K562 (cell line): ENCODE measurements around the gene OR5D13. TPM values are rescaled to one million over a fixed set of nuclear protein-coding genes. Genes with fewer than 3 reads are reported as not detected.

Experiments
- ATAC-seq: fragments of 200-7000 bp; cut with Tn5 transposase; 3 replicates; pipeline ENCODE4 v1.9.1; 2020; ENCODE audit warnings: moderate library complexity
- BruUV-seq: library from RNA; stranded (reverse); fragments of 400-500 nt; replicated peaks from 2 replicates; lab custom pipeline; 2021; lab: Mats Ljungman, UMichigan
- CTCF ChIA-PET: fragments of 300-600 bp; formaldehyde crosslinking; extraction: SDS; loops from one replicate; lab custom pipeline; 2021; ENCODE audit warnings: low intra/inter-chr PET ratio; lab: Yijun Ruan, JAX
- POLR2A ChIA-PET: fragments of 300-600, 350-650 bp; sonication (Branson Sonifier 250); formaldehyde crosslinking; extraction: SDS; loops from one replicate; lab custom pipeline; 2021; ENCODE audit warnings: antibody characterized with exemption, inconsistent platforms; lab: Yijun Ruan, JAX
- DNase-seq, 4 experiments: peaks; one replicate each; pipeline versions ENCODE4 v3.0.0 to v3.0.0-alpha.2; 2011 to 2018; ENCODE audit warnings: low spot score in 3 of 4, mixed read lengths in 3 of 4; ENCODE audit errors: extremely low read depth in 1 of 4
- FAIRE-seq: peaks from 2 replicates; lab custom pipeline; 2011; peaks lifted over from hg19 to GRCh38; lab: Jason Lieb, UNC
- H2AFZ ChIP-seq: 2 replicates; pipeline ENCODE4 v1.6.0; 2011; ENCODE audit warnings: low read depth, low read length, control low read depth, inconsistent platforms
- H3K27ac ChIP-seq: fragments of 200-600 bp; 3 replicates; pipeline ENCODE4 v1.8.0; 2011; ENCODE audit warnings: low read depth, mild to moderate bottlenecking, control low read depth, inconsistent platforms, low read length, moderate library complexity, mixed read lengths; ENCODE audit errors: extremely low read depth
- H3K27me3 ChIP-seq, 2 experiments: fragments of 300-600 bp in 1 of 2; 2 replicates in 1 of 2; 3 replicates in 1 of 2; pipeline versions ENCODE4 v1.6.0 to v1.8.0; 2011; ENCODE audit warnings: inconsistent platforms in 2 of 2, low read length in 2 of 2, mild to moderate bottlenecking in 1 of 2, mixed read lengths in 1 of 2, moderate library complexity in 1 of 2; ENCODE audit not compliant: control insufficient read depth in 2 of 2, insufficient read depth in 2 of 2
- H3K36me3 ChIP-seq: fragments of 300-600 bp; 3 replicates; pipeline ENCODE4 v1.8.0; 2011; ENCODE audit warnings: mild to moderate bottlenecking, low read length, inconsistent platforms; ENCODE audit not compliant: control insufficient read depth, insufficient read depth
- H3K4me1 ChIP-seq, 2 experiments: fragments of 200-600 bp in 1 of 2; replicated peaks in 1 of 2; 2 replicates in 1 of 2; 3 replicates in 1 of 2; pipeline versions ENCODE4 v1.5.1 to v1.8.0; 2011; ENCODE audit warnings: inconsistent platforms in 2 of 2, low read length in 2 of 2, mild to moderate bottlenecking in 1 of 2, mixed read lengths in 1 of 2, moderate library complexity in 1 of 2; ENCODE audit not compliant: control insufficient read depth in 2 of 2, insufficient read depth in 2 of 2
- H3K4me2 ChIP-seq: 2 replicates; pipeline ENCODE4 v1.6.1; 2011; ENCODE audit warnings: low read length, control low read depth, inconsistent platforms, mixed read lengths; ENCODE audit not compliant: insufficient read depth
- H3K4me3 ChIP-seq: fragments of 200-600 bp; sonication (generic), shearing (Covaris generic); 2 replicates; pipeline ENCODE4 v1.5.1; 2016; ENCODE audit warnings: control low read depth, inconsistent platforms
- H3K79me2 ChIP-seq: fragments of 200-600 bp; 3 replicates; pipeline ENCODE4 v1.8.0; 2011; ENCODE audit warnings: low read length, inconsistent platforms; ENCODE audit not compliant: control insufficient read depth, insufficient read depth
- H3K9ac ChIP-seq, 2 experiments: 2 replicates each; pipeline versions ENCODE4 v1.6.0 to v1.6.1; 2011; ENCODE audit warnings: low read depth in 2 of 2, low read length in 2 of 2, control low read depth in 1 of 2, inconsistent platforms in 1 of 2, mild to moderate bottlenecking in 1 of 2, mixed read lengths in 1 of 2; ENCODE audit not compliant: insufficient read depth in 1 of 2
- H3K9me1 ChIP-seq: one replicate; pipeline ENCODE4 v1.6.0; 2011; ENCODE audit warnings: inconsistent platforms, mild to moderate bottlenecking, low read length, moderate library complexity; ENCODE audit not compliant: control insufficient read depth, insufficient read depth
- H3K9me3 ChIP-seq: replicated peaks from 2 replicates; pipeline ENCODE4 v1.5.1; 2011; ENCODE audit warnings: low read depth, low read length, inconsistent platforms; ENCODE audit not compliant: control insufficient read depth, insufficient read depth
- H4K20me1 ChIP-seq: replicated peaks from 2 replicates; pipeline ENCODE4 v1.6.1; 2011; ENCODE audit warnings: low read length, inconsistent platforms, mixed read lengths; ENCODE audit not compliant: control insufficient read depth, insufficient read depth
- BACH1 ChIP-seq: fragments of 200-800 bp; sonication (Bioruptor generic); IDR thresholded peaks from 2 replicates; pipeline ENCODE4 v1.6.1; 2016; ENCODE audit warnings: missing genetic modification characterization, missing compliant biosample characterization
- BCL6 ChIP-seq: fragments of 250-450 bp; sonication (Bioruptor Pico); IDR thresholded peaks from 2 replicates; pipeline ENCODE4 v1.4.0; 2020
- HDAC2 ChIP-seq: fragments of 450-650 bp; IDR thresholded peaks from 2 replicates; pipeline ENCODE4 v1.6.1; 2016; ENCODE audit warnings: mild to moderate bottlenecking
- HNRNPUL1 ChIP-seq: fragments of 200-400 bp; formaldehyde crosslinking; IDR thresholded peaks from 2 replicates; pipeline ENCODE4 v1.6.1; 2017; ENCODE audit warnings: low read length
- MECOM ChIP-seq: fragments of 250-450 bp; sonication (Bioruptor Pico); IDR thresholded peaks from 2 replicates; pipeline ENCODE4 v1.8.0; 2022; ENCODE audit warnings: inconsistent platforms
- RB1 ChIP-seq: fragments of 450-650 bp; IDR thresholded peaks from 2 replicates; pipeline ENCODE4 v1.6.1; 2017; ENCODE audit warnings: low read depth, mild to moderate bottlenecking
- SMAD2 ChIP-seq: fragments of 150-350 bp; IDR thresholded peaks from 2 replicates; pipeline ENCODE4 v1.6.1; 2014; ENCODE audit warnings: low read depth, mild to moderate bottlenecking, low read length
- ZNF316 ChIP-seq: fragments of 450-650 bp; IDR thresholded peaks from 2 replicates; pipeline ENCODE4 v1.6.1; 2016
- ZNF408 ChIP-seq: fragments of 250-450 bp; sonication (Bioruptor Pico); IDR thresholded peaks from 2 replicates; pipeline ENCODE4 v1.4.0; 2020; ENCODE audit warnings: low read depth, mild to moderate bottlenecking, moderate library complexity
- ZNF75A ChIP-seq: fragments of 450-650 bp; formaldehyde crosslinking; IDR thresholded peaks from 2 replicates; pipeline ENCODE4 v1.4.0; 2020; ENCODE audit warnings: mild to moderate bottlenecking
- ZNF766 ChIP-seq: fragments of 200-800 bp; sonication (Bioruptor generic); conservative IDR thresholded peaks from 2 replicates; pipeline ENCODE4 v1.6.1; 2016; ENCODE audit warnings: missing genetic modification characterization, missing compliant biosample characterization
- WGBS: fragments of 100-300 bp; shearing (Covaris generic); methylation state at CpG from one replicate; pipeline ENCODE4 v1.1.6; 2016; ENCODE audit warnings: low coverage, mixed read lengths; ENCODE audit not compliant: insufficient coverage; ENCODE audit errors: missing lambda C conversion rate; 5-methylcytosine and 5-hydroxymethylcytosine counted together
- in situ Hi-C: fragments of 300-500 bp; cut with MboI; formaldehyde crosslinking; loops from 4 replicates; pipeline ENCODE4 v1.15.0; 2018; ENCODE audit warnings: inconsistent platforms, mixed read lengths
- intact Hi-C: fragments of 100-400 bp; cut with micrococcal nuclease; formaldehyde crosslinking; loops from 2 replicates; pipeline ENCODE4 v1.14.2; 2022
- polyA plus RNA-seq, 8 experiments: library from polyadenylated mRNA; depleted of rRNA in 4 of 8; stranded (reverse) in 5 of 8; unstranded in 3 of 8; fragments of >200 nt; fragmentation: Nextera tagmentation in 2 of 8; fragmentation: Illumina TruSeq in 1 of 8; extraction: Ambion mirVana in 2 of 8; extraction: Trizol in 1 of 8; gene quantifications; 2 replicates each; pipeline versions ENCODE4 v1.2.1 to v1.2.3, GENCODE V29; 2011 to 2014; ENCODE audit warnings: inconsistent platforms in 1 of 8, missing spikeins in 1 of 8
- total RNA-seq, 7 experiments: library from RNA; depleted of rRNA in 6 of 7; stranded (reverse); fragments of >200 nt in 6 of 7; fragmentation: Illumina TruSeq in 2 of 7; extraction: Trizol in 2 of 7; gene quantifications; 2 replicates each; pipeline versions ENCODE4 v1.2.1 to v1.2.3, GENCODE V29; 2011 to 2021; ENCODE audit warnings: low replicate concordance in 1 of 7
- TF ChIP-seq, protein P1 (sequence below): fragments of 450-650 bp; IDR thresholded peaks from one replicate; pipeline ENCODE4 v1.6.1; 2018; ENCODE audit warnings: mild to moderate bottlenecking, moderate library complexity; ENCODE audit not compliant: partially characterized antibody

OR5D13 gene
- total and polyA plus RNA-seq, 9 of the 15 experiments (the other 6 are each of a cell fraction or from before 2014, with no cell fraction given) = not detected

DNA sequence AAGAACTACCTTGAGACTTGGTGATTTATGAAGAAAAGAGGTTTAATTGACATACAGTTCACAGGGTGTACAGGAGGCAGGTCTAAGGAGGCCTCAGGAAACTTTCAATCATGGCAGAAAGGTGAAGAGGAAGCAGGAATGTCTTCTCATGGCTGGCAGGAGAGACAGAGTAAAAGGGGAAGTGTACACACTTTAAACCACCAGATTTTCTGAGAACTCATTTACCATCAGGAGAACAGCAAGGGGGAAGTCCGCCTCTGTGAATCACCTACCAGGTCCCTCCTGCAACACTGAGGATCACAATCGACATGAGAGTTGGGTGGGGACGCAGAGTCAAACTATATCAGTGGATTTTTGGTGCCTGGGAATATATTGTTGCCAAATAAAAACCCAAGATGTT, 40.3 kb upstream of the OR5D13 start (continued):
- TF ChIP-seq MECOM (CRISPR knock-in tag) = no peak
- TF ChIP-seq ZNF766 = no peak
- TF ChIP-seq ZNF75A (CRISPR knock-in tag) = no peak

DNA sequence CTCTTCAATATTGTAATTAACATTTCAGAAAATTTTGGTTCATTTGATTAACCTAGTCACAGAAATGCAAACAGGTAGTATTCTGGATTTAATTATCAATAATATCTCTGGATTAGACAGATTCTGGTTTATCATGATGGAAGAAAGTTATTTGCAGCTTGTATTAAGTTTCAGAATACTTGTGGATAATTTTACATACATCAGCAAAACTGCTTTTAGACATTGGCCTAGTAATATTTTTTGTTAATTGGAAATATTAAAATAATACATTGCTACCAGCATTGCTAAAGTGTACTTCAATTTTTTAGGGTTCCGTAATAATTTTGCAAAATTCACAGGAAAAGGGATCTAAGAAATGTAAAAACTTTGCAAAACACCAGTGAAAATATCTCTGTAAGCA, 18.4 kb downstream of the OR5D13 start:
- in situ Hi-C loops = no loop called here
- POLR2A ChIA-PET = no interaction called here
- no peak for FAIRE-seq

DNA sequence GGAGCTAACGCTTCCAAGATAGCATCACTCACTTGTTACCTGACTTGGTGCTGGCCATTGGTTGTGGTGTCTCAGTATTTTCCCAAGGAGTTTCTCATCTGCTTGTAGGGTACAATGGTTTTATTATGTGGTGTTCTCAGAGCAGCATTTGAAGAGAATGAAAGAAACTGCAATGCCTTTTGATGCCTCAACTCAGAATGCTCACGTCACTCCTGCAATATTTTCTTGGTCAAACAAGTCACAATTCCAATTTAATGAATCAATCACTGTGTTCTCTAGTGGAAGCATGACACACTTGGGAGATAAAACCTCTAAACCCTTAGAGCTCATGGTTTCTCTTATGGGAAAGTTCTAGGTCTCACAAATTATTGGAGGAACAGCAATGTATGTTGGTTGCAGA, 20.1 kb downstream of the OR5D13 start:
- no peaks in the 10 kb centered on the region for H3K36me3 ChIP-seq
- H3K4me1 ChIP-seq = no peaks in the 10 kb centered on the region
- no peaks in the 10 kb centered on the region for H3K79me2 ChIP-seq
- in situ Hi-C loops = no loop called here
- no peak for FAIRE-seq
- CTCF ChIA-PET = no interaction called here
- no peaks in the 10 kb centered on the region for H3K9me3 ChIP-seq
- no peak overlapping the region for H2AFZ ChIP-seq
- H3K27ac ChIP-seq = no peak overlapping the region
- no peaks in the 10 kb centered on the region for H4K20me1 ChIP-seq
- no TSS peak for BruUV-seq
- DNase-seq = no peak
- intact Hi-C loops = no loop called here
- no peak for ATAC-seq
- 0% methylated on average over 2 of the region's 2 CpGs for WGBS
- H3K4me3 ChIP-seq = no peak overlapping the region
- POLR2A ChIA-PET = no interaction called here
- H3K27me3 ChIP-seq = no peaks in the 10 kb centered on the region
- H3K9ac ChIP-seq = no peak overlapping the region
- no peaks in the 10 kb centered on the region for H3K9me1 ChIP-seq
- no peak overlapping the region for H3K4me2 ChIP-seq
- TF ChIP-seq SMAD2 (no peak), RB1 (no peak), BACH1 (tag) (no peak), ZNF408 (CRISPR knock-in tag) (no peak), BCL6 (no peak), HNRNPUL1 (no peak)
- TF ChIP-seq, protein P1, sequence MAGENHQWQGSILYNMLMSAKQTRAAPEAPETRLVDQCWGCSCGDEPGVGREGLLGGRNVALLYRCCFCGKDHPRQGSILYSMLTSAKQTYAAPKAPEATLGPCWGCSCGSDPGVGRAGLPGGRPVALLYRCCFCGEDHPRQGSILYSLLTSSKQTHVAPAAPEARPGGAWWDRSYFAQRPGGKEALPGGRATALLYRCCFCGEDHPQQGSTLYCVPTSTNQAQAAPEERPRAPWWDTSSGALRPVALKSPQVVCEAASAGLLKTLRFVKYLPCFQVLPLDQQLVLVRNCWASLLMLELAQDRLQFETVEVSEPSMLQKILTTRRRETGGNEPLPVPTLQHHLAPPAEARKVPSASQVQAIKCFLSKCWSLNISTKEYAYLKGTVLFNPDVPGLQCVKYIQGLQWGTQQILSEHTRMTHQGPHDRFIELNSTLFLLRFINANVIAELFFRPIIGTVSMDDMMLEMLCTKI = no peak

More for the DNA sequence above, 18.4 kb downstream of the OR5D13 start:
- intact Hi-C loops = no loop called here
- no peak overlapping the region for H3K27ac ChIP-seq
- DNase-seq = no peak
- TF ChIP-seq HDAC2 (no peak), ZNF316 (peak; percentile 17; the same call in 1 of the 2 replicates)
- H3K36me3 ChIP-seq = no peaks in the 10 kb centered on the region
- no peak for ATAC-seq
- CTCF ChIA-PET = no interaction called here
- no peaks in the 10 kb centered on the region for H4K20me1 ChIP-seq
- H3K4me2 ChIP-seq = no peak overlapping the region
- no peak overlapping the region for H3K9ac ChIP-seq
- no peaks in the 10 kb centered on the region for H3K9me1 ChIP-seq
- H3K4me3 ChIP-seq = no peak overlapping the region
- H3K27me3 ChIP-seq = no peaks in the 10 kb centered on the region
- no peaks in the 10 kb centered on the region for H3K79me2 ChIP-seq
- H2AFZ ChIP-seq = no peak overlapping the region
- 0% methylated on average over 1 of the region's 1 CpG for WGBS
- no TSS peak for BruUV-seq
- H3K4me1 ChIP-seq = no peaks in the 10 kb centered on the region
- no peaks in the 10 kb centered on the region for H3K9me3 ChIP-seq
